KMS-11 (cell line): ENCODE results near the gene ABLIM2.

Source experiments
- H2AFZ ChIP-seq: fragments of 200-600 bp; sonication (generic); 2 replicates; pipeline ENCODE4 v1.6.1; 2016; ENCODE audit warnings: antibody characterized with exemption, mixed run types, low read depth
- H3K27ac ChIP-seq: fragments of 200-600 bp; sonication (generic); 2 replicates; pipeline ENCODE4 v1.6.1; 2016; ENCODE audit warnings: mild to moderate bottlenecking, mixed run types
- H3K27me3 ChIP-seq: fragments of 200-600 bp; sonication (generic); 2 replicates; pipeline ENCODE4 v1.6.1; 2017; ENCODE audit warnings: mild to moderate bottlenecking, low read depth, mixed run types, moderate library complexity; ENCODE audit not compliant: insufficient read depth
- H3K36me3 ChIP-seq: fragments of 200-600 bp; sonication (generic); 2 replicates; pipeline ENCODE4 v1.6.1; 2017; ENCODE audit warnings: mild to moderate bottlenecking, mixed run types; ENCODE audit not compliant: insufficient read depth
- H3K4me1 ChIP-seq: fragments of 200-600 bp; sonication (generic); 2 replicates; pipeline ENCODE4 v1.6.1; 2016; ENCODE audit warnings: mild to moderate bottlenecking, low read depth, mixed run types; ENCODE audit not compliant: poor library complexity, severe bottlenecking
- H3K4me2 ChIP-seq: fragments of 200-600 bp; sonication (generic); 2 replicates; pipeline ENCODE4 v1.7.0; 2016; ENCODE audit warnings: mild to moderate bottlenecking, mixed run types
- H3K4me3 ChIP-seq: fragments of 200-600 bp; sonication (generic); IDR thresholded peaks from 2 replicates; pipeline ENCODE4 v1.6.1; 2017; ENCODE audit warnings: low read depth, low read length, mixed read lengths; ENCODE audit not compliant: insufficient read depth
- H3K79me2 ChIP-seq: fragments of 200-600 bp; sonication (generic); 2 replicates; pipeline ENCODE4 v1.6.1; 2016; ENCODE audit warnings: low read depth, mixed run types; ENCODE audit not compliant: insufficient read depth
- H3K9ac ChIP-seq: fragments of 200-600 bp; sonication (generic); 2 replicates; pipeline ENCODE4 v1.6.1; 2016; ENCODE audit warnings: mild to moderate bottlenecking, mixed run types
- H4K20me1 ChIP-seq: fragments of 200-600 bp; sonication (generic); 2 replicates; pipeline ENCODE4 v1.6.1; 2016; ENCODE audit warnings: mild to moderate bottlenecking, mixed run types; ENCODE audit not compliant: insufficient read depth
- CTCF ChIP-seq: fragments of 200-600 bp; sonication (generic); conservative IDR thresholded peaks from 2 replicates; pipeline ENCODE4 v1.6.1; 2017; ENCODE audit warnings: low read depth, mild to moderate bottlenecking, antibody characterized with exemption, low read length, moderate library complexity, mixed read lengths

The ABLIM2 gene

GRCh38 chr4:7984286-7984925 lies 174.2 kb downstream of the ABLIM2 start:
- no peaks in the 10 kb centered on the region for H3K4me1 ChIP-seq
- TF ChIP-seq CTCF: no peak
- no peak overlapping the region for H3K27ac ChIP-seq
- H3K79me2 ChIP-seq: no peaks in the 10 kb centered on the region
- no peak overlapping the region for H3K9ac ChIP-seq
- H4K20me1 ChIP-seq: no peaks in the 10 kb centered on the region
- no peaks in the 10 kb centered on the region for H3K36me3 ChIP-seq
- H2AFZ ChIP-seq: no peak overlapping the region
- no peaks in the 10 kb centered on the region; the same call in 1 of the 2 replicates for H3K27me3 ChIP-seq
- H3K4me2 ChIP-seq: no peak overlapping the region
- no peak overlapping the region for H3K4me3 ChIP-seq

- Histone ChIP-seq H3K4me3 (no peak overlapping the region), H3K27ac (no peak overlapping the region), H2AFZ (no peak overlapping the region), H3K36me3 (no peaks in the 10 kb centered on the region), H3K4me1 (no peaks in the 10 kb centered on the region), H3K27me3 (no peaks in the 10 kb centered on the region; the same call in 1 of the 2 replicates), H4K20me1 (no peaks in the 10 kb centered on the region), H3K9ac (no peak overlapping the region), H3K79me2 (no peaks in the 10 kb centered on the region), H3K4me2 (no peak overlapping the region)
- no peak for TF ChIP-seq CTCF
These were observed 175.3 kb downstream of the ABLIM2 start for GRCh38 chr4:7983296-7983695.

- no peak overlapping the region for H3K9ac ChIP-seq
- no peak overlapping the region for H2AFZ ChIP-seq
- no peaks in the 10 kb centered on the region for H3K36me3 ChIP-seq
These were observed 176.7 kb downstream of the ABLIM2 start for GRCh38 chr4:7981738-7982394.

GRCh38 chr4:7980036-7980435 lies 178.6 kb downstream of the ABLIM2 start:
- Histone ChIP-seq H3K36me3 (no peaks in the 10 kb centered on the region), H3K27ac (no peak overlapping the region), H3K27me3 (no peaks in the 10 kb centered on the region; the same call in 1 of the 2 replicates), H3K79me2 (no peaks in the 10 kb centered on the region), H3K9ac (no peak overlapping the region), H2AFZ (no peak overlapping the region), H3K4me2 (no peak overlapping the region), H4K20me1 (no peaks in the 10 kb centered on the region), H3K4me3 (no peak overlapping the region), H3K4me1 (no peaks in the 10 kb centered on the region)
- TF ChIP-seq CTCF: no peak

More at GRCh38 chr4:7981738-7982394, 176.7 kb downstream of the ABLIM2 start:
- no peaks in the 10 kb centered on the region for H3K79me2 ChIP-seq
- H3K27ac ChIP-seq: no peak overlapping the region
- no peaks in the 10 kb centered on the region for H3K4me1 ChIP-seq
- H4K20me1 ChIP-seq: no peaks in the 10 kb centered on the region
- no peak overlapping the region for H3K4me3 ChIP-seq
- H3K27me3 ChIP-seq: no peaks in the 10 kb centered on the region; the same call in 1 of the 2 replicates
- no peak overlapping the region for H3K4me2 ChIP-seq
- no peak for TF ChIP-seq CTCF
